ENCODE results near the gene UBXN7.
"Not testable (repeated sequence)": the region's sequence is repeated elsewhere in the genome, so short reads cannot be mapped to it uniquely, and the experiment has no call there.

Gene UBXN7

GRCh38 chr3:196421668-196422067 lies 10.6 kb downstream of the UBXN7 start:
- not testable (repeated sequence) for DNase-seq (ENCODE audit: extremely low spot score, insufficient read length, low read depth); FAIRE-seq

DNA sequence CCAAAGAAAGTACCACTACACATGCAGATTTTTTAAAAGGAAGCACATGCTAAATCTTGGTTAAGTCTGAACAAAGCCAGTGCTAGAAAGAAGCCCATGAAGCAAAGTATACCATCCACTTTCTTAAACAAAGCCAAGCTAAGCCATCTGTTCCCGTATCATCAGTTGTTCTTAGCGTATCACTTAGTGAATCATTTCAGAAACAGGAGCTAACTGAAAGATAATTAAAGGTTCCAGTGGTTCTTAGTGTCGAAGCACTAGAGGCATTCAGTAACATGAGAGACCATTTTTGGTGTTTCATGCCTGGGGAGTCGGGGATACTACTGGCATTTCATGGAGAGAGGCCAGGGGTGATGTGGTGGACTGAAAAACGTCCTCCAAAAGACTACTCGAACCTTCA lies 12.8 kb downstream of the UBXN7 start:
- FAIRE-seq (no peak), DNase-seq (ENCODE audit: extremely low spot score, insufficient read length, low read depth) (no peak)

- no peak for FAIRE-seq
- no peak for DNase-seq (ENCODE audit: extremely low spot score, insufficient read length, low read depth)
Observed at GRCh38 chr3:196418601-196419000, 13.6 kb downstream of the UBXN7 start.

- DNase-seq (ENCODE audit: extremely low spot score, insufficient read length, low read depth) (no peak), FAIRE-seq (no peak)
Observed at GRCh38 chr3:196414469-196414868, 17.8 kb downstream of the UBXN7 start.

DNA sequence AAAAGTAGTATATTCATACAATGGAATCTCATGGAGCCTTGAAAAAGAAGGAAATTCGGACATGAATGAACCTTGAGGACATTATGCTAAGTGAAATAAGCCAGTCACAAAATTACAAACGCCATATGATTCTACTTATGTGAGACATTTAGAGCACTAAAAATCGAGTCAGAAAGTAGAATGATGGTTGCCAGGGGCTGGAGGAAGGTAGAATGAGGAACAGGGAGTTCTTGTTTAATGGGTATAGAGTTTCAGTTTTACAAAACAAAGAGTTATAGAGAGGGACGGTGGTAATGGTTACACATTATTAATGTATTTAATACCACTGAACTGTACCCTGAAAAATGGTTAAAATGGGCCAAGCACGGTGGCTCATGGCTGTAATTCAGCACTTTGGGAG lies 19.5 kb downstream of the UBXN7 start:
- FAIRE-seq = peak; percentile 84
- no peak for DNase-seq (ENCODE audit: extremely low spot score, insufficient read length, low read depth)

DNA sequence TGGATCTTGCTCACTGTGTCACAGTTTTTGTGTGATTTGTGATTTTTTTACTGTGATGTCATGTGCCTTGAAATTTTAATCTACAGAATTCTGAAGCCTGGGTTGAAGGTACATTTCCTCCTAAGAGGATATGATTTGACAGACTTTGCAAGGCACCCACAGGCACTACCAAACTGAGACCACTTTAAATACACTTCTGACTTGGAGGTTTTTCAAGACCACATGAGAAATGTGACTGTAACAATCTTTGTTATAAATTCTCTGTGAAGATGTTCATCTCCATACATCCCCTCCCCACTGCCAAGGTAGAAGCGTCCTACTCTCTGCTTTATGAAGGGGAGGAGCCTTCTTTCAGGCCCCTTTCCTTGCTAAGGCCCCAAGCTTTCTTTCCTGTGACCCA lies 22.8 kb downstream of the UBXN7 start:
- FAIRE-seq = no peak

DNA sequence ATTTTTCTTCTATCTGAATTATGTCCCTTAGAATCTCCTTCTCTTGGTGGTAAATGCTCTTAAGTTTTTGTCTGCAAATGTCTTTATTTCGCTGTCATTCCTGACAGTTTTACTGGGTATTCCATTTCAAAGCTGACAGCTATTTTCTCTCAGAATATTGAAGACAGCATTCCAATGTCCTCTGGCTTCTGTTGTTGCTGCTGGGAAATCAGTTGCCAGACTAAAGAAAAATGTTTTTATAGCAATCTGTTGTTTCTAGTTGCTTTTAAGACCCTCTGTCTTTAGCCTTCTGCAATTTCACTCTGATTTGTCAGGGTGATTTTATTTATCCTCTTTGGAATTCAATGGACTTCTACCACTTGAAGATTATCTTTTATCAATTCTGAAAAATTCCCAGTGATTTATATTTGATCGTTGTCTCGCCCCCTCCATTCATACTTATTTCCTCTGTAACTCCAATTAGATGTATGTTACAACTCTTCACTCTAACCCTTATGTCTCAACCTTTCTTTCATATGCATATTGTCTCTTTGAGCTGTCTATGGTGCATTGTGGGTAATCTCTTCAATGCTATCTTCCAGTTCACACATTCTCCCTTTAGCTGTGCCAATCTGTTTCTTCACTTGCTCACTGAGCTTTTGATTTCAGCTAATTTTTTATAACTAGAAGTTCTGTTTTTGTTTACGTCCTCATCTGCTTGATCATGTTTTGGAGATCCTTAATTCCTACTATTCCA lies 23.5 kb downstream of the UBXN7 start:
- DNase-seq (ENCODE audit: extremely low spot score, insufficient read length, low read depth) = no peak
- FAIRE-seq = no peak

More for the DNA sequence above, 22.8 kb downstream of the UBXN7 start:
- no peak for DNase-seq (ENCODE audit: extremely low spot score, insufficient read length, low read depth)

DNA sequence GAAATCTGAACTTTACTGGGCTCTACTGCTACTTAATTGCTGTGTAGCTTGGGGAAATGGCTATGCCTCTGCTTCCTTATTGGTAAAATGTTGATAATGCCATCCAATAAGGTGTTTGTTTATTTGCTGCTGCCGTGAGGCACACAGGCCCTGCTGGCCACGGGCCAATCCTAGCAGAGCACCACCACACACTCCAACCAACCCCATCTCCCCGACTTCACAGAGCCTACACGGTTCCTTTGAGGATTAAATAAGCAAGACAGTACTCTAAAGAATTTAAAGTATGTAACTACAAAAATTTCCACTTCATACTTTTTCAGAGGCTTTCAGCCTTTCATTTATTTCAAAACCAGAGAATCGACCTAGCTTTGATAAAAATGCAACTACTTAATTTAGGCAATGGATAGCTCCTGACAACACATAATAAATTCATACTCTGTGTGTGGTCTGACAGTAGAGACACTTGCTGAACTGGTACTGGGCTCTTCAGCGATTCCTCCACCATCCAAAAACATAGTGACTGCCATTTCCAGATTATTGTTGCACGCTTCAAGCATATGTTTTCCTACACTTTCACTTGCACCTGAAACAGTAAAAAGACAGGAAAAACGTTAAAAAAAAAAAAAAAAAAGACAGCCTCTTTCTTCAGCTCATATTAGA lies 25.3 kb downstream of the UBXN7 start:
- DNase-seq (ENCODE audit: extremely low spot score, insufficient read length, low read depth) = no peak
- FAIRE-seq = no peak

GRCh38 chr3:196400331-196400730 lies 31.9 kb downstream of the UBXN7 start:
- no peak for FAIRE-seq

DNA sequence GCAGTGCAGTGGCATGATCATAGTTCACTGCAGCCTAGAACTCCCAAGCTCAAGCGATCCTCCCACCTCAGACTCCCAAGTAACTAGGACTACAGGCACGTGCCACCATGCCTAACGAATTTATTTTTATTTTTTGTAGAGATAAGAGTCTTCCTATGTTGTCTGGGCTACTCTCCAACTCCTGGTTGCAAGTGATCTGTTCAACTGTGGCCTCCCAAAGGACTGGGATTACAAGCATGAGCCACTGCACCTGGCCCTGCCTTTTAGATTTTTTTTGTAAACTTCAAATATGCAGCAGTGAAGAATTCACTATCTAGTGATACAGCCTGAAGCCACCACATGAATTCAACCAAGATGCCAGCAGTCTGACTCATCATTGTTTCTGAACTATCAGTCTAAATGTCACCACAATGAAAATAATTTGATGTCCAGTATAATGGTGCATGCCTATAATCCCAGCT lies 32.7 kb downstream of the UBXN7 start:
- FAIRE-seq = no peak
- no peak for DNase-seq (ENCODE audit: extremely low spot score, insufficient read length, low read depth)

More at GRCh38 chr3:196400331-196400730, 31.9 kb downstream of the UBXN7 start:
- no peak for DNase-seq (ENCODE audit: extremely low spot score, insufficient read length, low read depth)

- FAIRE-seq (no peak), DNase-seq (ENCODE audit: extremely low spot score, insufficient read length, low read depth) (no peak)
Observed at GRCh38 chr3:196398782-196399181, 33.4 kb downstream of the UBXN7 start.

DNA sequence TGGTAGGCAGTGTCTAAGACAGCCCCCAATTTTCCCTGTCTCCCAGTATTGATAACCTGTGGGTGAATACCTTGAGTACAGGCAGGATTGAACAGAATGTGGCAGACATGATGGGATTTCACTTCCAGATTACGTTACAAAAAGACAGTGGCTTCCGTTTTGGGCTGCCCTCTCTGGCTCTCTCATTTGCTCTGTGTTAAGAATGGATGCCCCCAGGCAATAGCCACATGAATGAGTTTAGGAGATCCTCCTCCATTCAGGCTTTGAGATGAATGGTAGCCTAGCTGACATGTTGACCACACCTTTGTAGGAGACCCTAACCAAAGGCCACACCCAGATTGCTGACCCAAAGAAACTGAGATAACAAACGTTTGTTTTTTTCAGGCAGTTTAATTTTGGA lies 34.3 kb downstream of the UBXN7 start:
- DNase-seq (ENCODE audit: extremely low spot score, insufficient read length, low read depth) (no peak), FAIRE-seq (no peak)

GRCh38 chr3:196390116-196390515 lies 42.1 kb downstream of the UBXN7 start:
- FAIRE-seq = no peak
- DNase-seq (ENCODE audit: extremely low spot score, insufficient read length, low read depth) = no peak

- no peak for FAIRE-seq
- DNase-seq (ENCODE audit: extremely low spot score, insufficient read length, low read depth) = no peak
Observed at GRCh38 chr3:196388956-196389355, 43.3 kb downstream of the UBXN7 start.

GRCh38 chr3:196387941-196388340 lies 44.3 kb downstream of the UBXN7 start:
- not testable (repeated sequence) for FAIRE-seq

GRCh38 chr3:196386797-196387196 lies 45.4 kb downstream of the UBXN7 start:
- DNase-seq (ENCODE audit: extremely low spot score, insufficient read length, low read depth); FAIRE-seq: not testable (repeated sequence)

More at GRCh38 chr3:196387941-196388340, 44.3 kb downstream of the UBXN7 start:
- not testable (repeated sequence) for DNase-seq (ENCODE audit: extremely low spot score, insufficient read length, low read depth)

DNA sequence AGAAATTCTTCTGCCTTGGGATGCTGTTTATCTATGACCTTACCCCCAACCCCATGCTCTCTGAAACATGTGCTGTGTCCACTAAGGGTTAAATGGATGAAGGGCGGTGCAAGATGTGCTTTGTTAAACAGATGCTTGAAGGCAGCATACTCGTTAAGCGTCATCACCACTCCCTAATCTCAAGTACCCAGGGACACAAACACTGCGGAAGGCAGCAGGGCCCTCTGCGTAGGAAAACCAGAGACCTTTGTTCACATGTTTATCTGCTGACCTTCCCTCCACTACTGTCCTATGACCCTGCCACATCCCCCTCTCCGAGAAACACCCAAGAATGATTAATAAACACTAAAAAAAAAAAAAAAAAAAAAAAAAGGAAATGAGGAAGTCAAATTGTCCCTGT lies 46.2 kb downstream of the UBXN7 start:
- not testable (repeated sequence) for FAIRE-seq; DNase-seq (ENCODE audit: extremely low spot score, insufficient read length, low read depth)

- FAIRE-seq = not testable (repeated sequence)
Observed at GRCh38 chr3:196385446-196385845, 46.8 kb downstream of the UBXN7 start.

DNA sequence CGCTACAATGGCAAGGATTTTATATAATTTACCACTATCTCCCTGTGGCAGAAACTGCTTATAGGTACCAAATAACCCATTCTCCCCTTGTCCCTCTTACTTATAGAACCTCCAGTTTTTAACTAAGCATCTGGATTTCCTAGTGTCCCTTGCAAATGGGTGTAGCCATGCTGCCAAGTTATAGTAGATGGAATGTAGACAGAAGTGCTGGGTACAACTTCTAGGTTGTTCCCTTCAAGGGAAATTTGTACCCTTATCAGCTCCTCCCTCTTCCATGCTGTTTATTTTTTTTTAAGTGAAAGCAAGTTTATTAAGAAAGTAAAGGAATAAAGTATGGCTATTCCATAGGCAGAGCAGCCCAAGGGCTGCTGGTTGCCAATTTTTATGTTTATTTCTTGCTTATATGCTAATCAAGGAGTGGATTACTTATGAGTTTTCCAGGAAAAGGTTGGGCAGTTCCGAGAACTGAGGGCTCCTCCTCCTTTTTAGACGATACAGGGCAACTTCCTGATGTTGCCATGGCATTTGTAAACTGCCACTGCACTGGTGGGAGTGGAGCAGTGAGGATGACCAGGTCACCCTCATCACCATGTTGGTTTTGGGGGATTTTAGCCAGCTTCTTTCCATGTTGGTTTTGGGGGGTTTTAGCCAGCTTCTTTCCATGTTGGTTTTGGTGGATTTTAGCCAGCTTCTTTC lies 53.9 kb downstream of the UBXN7 start:
- FAIRE-seq = no peak
- no peak for DNase-seq (ENCODE audit: extremely low spot score, insufficient read length, low read depth)

More at GRCh38 chr3:196385446-196385845, 46.8 kb downstream of the UBXN7 start:
- DNase-seq (ENCODE audit: extremely low spot score, insufficient read length, low read depth) = not testable (repeated sequence)

- no peak for DNase-seq (ENCODE audit: extremely low spot score, insufficient read length, low read depth)
- no peak for FAIRE-seq
Observed at GRCh38 chr3:196377321-196377720, 54.9 kb downstream of the UBXN7 start.

DNA sequence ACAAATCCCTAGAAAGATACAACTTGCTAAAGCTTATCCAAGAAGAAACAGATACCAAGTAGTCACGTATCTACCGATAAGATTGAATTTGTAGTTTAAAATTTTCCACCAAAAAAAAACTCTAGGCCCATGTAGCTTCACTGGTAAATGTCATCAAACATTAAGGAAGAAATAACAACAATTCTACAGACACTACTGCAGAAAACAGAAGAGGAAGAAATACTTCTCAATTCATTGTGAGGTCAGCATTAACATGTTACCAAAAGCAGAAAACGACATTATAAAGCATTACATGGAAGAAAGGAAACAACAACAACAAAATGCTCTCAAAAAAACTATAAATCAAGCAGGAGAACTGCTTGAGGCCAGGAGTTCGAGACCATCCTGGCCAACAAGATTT lies 66.5 kb downstream of the UBXN7 start:
- FAIRE-seq (no peak), DNase-seq (ENCODE audit: extremely low spot score, insufficient read length, low read depth) (no peak)
